DMS153 (cell line): ENCODE data around the gene STYXL1.
A peak's percentile ranks its signal among the peaks of the same experiment; 100 is the strongest.

ENCODE experiments used
- DNase-seq: peaks from one replicate; lab custom pipeline; 2025; lab: John Stamatoyannopoulos, UW

The STYXL1 gene

GRCh38 chr7:75979759-75980429 is 67.9 kb downstream of the STYXL1 start:
- DNase-seq: no peak

- no peak for DNase-seq
Measured at GRCh38 chr7:75977743-75978142, 70.1 kb downstream of the STYXL1 start.

GRCh38 chr7:75971961-75972763 is 75.6 kb downstream of the STYXL1 start:
- no peak for DNase-seq

- DNase-seq: no peak
Measured at GRCh38 chr7:75971309-75971960, 76.4 kb downstream of the STYXL1 start.

- no peak for DNase-seq
Measured at GRCh38 chr7:75969704-75970498, 77.9 kb downstream of the STYXL1 start.

- no peak for DNase-seq
Measured at GRCh38 chr7:75969182-75969581, 78.6 kb downstream of the STYXL1 start.

GRCh38 chr7:75968561-75969001 is 79.2 kb downstream of the STYXL1 start:
- no peak for DNase-seq

- DNase-seq: no peak
Measured at GRCh38 chr7:75968012-75968411, 79.8 kb downstream of the STYXL1 start.

- DNase-seq: peak; percentile 40
Measured at GRCh38 chr7:75967487-75967997, 80.3 kb downstream of the STYXL1 start.

- no peak for DNase-seq
Measured at GRCh38 chr7:75967055-75967454, 80.7 kb downstream of the STYXL1 start.

GRCh38 chr7:75966190-75966961 is 81.4 kb downstream of the STYXL1 start:
- peak; percentile 8 for DNase-seq

GRCh38 chr7:75965617-75966016 is 82.2 kb downstream of the STYXL1 start:
- DNase-seq: no peak

GRCh38 chr7:75963381-75963995 is 84.3 kb downstream of the STYXL1 start:
- no peak for DNase-seq

GRCh38 chr7:75962607-75963380 is 85.0 kb downstream of the STYXL1 start:
- DNase-seq: no peak

- DNase-seq: no peak
Measured at GRCh38 chr7:75961218-75961617, 86.6 kb downstream of the STYXL1 start.

- no peak for DNase-seq
Measured at GRCh38 chr7:75960372-75960771, 87.4 kb downstream of the STYXL1 start.

- DNase-seq: no peak
Measured at GRCh38 chr7:75958802-75959543, 88.8 kb downstream of the STYXL1 start.

GRCh38 chr7:75957021-75957736 is 90.6 kb downstream of the STYXL1 start:
- no peak for DNase-seq
